GM19324 (cell line): Measurements from ENCODE around the gene SLC4A3.

Experiments
- ATAC-seq: cut with Tn5 transposase; IDR thresholded peaks from one replicate; pipeline ENCODE4 v1.9.1; 2021; ENCODE audit warnings: mild to moderate bottlenecking, moderate library complexity; ENCODE audit not compliant: unreplicated experiment, low FRiP score

SLC4A3 gene

DNA sequence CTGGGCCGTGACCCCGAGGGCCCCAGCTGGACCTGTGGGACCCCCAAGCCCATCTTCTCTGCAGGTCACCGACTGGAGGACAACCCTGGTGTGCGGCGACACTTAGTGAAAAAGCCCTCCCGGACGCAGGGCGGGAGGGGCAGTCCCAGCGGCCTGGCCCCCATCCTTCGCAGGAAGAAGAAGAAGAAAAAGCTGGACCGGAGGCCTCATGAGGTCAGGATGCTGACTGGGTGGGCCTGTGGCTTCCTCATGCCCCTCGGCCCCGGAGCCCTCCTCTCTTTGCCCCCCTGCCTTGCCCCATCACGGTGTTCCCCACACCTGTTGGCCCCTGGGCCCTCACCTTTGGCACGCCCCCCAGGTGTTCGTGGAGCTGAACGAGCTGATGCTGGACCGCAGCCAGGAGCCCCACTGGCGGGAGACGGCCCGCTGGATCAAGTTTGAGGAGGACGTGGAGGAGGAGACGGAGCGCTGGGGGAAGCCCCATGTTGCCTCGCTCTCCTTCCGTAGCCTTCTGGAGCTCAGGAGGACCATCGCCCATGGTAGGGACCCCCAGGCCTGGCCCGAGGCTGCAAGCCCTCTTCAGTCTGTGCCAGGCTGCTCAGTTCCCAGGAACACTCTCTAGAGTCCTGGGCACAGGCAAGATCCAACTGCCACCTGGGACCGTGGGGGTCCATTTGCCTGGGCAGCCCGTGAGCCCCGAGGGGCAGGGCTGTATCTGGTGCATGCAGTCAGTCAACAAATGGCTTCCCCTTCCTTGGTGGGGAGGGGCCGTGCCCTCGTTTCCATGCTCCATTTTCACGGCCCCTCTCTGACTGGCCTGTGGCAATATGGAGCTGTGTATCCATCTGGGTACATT lies 4.7 kb downstream of the SLC4A3 start:
- no peak for ATAC-seq

DNA sequence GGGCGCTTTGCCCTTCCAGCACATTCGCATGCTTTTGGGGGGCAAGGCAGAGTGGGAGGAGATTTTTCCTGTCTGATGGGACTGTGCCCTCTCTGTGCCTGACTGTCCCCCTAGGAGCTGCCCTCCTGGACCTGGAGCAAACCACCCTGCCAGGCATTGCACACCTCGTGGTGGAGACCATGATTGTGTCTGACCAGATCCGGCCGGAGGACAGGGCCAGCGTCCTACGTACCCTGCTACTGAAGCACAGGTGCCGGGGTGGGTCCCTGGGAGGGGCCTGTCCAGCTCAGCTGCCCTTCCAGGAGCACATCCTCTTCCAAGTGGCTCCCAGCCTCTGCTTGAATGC lies 5.3 kb downstream of the SLC4A3 start:
- no peak for ATAC-seq

DNA sequence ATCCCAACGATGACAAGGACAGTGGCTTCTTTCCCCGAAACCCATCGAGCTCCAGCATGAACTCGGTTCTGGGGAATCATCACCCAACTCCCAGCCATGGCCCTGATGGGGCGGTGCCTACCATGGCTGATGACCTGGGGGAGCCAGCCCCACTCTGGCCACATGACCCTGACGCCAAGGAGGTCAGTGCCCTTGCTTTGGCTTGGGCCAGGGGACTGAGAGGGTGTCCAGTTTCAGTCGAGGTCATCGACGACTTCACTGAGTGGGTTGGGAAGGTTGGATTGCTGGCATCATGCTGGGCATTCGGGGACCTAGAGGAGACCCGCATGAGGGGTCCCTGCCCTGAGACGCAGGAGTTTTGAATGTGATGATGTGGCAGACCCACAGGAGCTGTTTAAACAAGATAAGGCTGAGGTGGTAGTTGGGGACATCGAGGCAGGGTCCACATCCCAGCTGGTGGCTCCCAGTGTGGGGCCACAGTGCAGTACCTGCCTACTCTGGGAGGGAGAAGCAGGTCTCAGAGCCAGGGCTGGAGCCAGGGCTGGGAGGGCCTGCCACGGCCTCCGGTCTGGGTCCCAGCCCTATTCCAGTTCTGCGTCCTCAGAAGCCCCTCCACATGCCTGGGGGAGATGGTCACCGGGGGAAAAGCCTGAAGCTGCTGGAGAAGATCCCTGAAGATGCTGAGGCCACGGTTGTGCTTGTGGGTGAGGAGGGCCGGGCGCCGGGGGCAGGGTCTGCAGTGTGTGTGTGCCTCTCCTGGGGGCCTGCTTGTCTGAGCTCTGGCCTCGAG lies 6.0 kb downstream of the SLC4A3 start:
- ATAC-seq, result no peak

DNA sequence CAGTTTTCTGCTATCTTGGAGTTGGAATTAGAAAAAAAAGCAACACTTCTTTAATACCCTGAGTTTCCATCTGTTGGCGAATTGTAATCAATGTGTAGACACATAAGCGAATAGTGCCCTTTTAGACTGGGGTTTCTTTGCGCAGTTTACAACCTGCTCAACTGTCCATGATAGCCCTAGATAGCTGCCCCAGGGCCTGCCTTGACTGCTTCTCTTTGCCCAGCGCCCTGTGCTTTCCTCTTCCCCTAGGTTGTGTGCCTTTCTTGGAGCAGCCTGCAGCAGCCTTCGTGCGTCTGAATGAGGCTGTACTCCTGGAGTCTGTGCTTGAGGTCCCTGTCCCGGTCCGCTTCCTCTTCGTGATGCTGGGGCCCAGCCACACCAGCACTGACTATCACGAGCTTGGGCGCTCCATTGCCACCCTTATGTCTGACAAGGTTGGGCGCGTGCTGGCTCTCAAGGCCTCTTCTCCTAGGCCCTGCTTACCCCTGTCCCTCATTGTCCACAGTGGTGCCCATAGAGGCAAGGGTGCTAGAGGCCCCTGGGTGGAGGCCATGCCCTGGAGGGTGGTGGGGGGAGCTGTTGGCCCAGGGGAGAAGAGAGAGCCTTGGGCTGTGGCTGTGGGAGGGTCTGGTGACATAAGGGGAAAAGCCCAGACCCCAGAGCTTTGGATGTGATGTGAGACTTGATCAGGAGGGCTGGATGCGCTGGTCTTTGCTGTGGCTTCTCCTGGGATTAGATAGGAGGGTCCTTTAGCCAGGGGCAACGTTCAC lies 6.9 kb downstream of the SLC4A3 start:
- ATAC-seq, result no peak

DNA sequence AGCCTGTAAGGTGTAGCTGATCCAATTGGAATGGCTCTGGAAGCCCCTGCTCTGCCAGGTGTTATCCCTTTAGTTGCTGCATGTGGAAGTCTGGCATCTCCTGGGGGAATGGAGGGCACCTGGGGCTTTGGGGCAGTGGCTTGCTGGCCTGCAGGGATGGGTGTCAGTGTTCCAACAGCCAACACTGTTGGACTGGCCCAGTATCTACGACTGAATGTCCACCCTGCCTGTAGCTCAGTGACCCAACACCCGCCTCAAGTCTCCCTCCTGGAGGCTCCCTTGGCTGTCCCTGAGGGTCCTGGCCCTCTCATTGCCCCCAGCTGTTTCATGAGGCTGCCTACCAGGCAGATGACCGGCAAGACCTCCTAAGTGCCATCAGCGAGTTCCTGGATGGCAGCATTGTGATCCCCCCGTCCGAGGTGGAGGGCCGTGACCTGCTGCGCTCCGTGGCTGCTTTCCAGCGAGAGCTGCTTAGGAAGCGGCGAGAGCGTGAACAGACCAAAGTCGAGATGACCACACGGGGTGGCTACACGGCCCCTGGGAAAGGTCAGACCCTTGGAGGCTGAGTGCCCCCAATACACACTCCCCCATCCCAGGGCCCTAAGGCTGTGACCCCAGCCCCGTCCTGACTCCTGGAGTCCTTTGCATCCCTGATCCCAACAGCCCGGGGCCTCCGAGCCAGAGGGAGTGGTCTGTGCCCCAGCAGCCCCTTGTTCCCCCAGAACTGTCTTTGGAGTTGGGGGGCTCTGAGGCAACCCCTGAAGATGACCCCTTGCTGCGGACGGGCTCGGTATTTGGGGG lies 7.7 kb downstream of the SLC4A3 start:
- no peak for ATAC-seq

DNA sequence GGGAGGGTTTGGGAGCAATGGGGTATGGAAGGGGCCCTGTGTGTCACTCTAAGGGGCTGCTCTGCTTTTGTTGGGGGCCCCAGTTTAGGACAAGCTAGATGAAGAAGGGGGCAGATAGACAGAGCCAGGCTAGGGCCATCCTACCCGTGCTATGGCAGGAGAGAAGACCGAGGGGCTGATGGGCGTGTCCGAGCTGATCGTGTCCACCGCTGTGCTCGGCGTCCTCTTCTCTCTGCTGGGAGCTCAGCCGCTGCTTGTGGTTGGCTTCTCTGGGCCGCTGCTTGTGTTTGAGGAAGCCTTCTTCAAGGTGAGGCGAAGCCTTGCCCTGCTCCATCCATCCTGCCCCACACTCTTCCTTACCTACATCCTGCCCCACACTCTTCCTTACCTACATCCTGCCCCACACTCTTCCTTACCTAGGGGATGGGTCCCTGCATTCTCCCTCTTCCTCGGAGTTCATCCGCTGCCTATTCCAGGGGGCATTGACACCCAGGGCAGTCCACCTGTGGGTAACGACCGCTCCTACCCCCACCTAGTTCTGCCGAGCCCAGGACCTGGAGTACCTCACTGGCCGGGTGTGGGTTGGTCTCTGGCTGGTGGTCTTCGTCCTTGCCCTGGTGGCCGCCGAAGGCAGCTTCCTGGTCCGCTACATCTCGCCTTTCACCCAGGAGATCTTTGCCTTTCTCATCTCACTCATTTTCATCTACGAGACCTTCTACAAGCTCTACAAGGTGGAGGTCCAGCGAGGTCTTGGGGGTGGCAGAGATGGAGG lies 8.9 kb downstream of the SLC4A3 start:
- ATAC-seq, result no peak

DNA sequence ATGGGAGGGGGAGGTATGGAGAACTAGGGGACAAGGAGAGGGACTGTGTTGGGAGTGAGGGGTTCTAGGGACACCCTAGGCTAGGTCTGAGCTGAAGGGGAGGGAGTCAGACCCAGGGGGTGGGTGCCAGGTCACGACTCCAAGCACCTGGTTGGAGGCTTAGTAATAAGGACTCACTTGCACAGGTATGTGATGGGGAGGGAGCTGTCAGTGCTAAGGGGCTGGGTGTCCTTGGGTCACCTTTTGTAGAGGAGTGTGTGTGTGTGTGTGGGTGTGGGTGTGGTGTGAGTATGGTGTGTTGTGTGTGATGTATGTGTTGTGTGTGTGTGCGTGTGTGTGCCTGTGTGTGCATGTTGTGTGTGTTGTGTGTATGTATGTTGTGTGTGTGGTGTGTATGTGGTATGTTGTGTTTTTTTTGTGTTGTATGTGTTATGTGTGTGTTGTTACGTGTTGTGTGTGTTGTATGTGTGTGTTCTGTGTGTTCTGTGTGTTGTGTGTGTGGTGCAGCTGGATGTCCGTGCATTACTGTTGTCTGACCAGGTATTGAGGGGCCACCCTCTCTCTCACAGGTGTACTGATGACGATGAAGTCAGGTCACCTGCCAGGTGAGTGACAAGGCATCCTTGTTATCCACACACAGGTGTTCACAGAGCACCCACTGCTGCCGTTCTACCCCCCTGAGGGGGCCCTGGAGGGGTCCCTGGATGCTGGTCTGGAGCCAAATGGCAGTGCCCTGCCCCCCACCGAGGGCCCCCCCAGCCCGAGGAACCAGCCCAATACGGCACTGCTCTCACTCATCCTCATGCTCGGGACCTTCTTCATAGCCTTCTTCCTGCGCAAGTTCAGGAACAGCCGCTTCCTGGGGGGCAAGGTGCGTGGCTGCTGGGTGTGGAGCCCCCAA lies 9.8 kb downstream of the SLC4A3 start:
- ATAC-seq, result no peak

DNA sequence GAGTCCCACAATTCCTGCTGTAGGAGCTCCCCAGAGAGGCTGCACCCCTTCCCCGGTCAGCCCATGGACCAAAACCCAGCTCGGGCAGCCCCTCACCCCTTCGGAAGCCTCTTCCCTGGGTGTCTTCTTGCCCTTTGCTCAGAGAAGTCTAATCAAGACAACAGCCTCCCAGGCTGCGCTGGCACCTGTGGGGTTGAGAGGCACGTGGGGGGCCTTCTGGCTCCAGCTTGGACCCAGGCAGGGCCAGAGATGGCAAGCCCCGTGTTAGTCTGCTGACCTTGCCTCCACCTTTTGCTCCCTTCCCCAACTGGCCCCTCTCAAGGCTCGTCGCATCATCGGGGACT lies 10.4 kb downstream of the SLC4A3 start:
- no peak for ATAC-seq

DNA sequence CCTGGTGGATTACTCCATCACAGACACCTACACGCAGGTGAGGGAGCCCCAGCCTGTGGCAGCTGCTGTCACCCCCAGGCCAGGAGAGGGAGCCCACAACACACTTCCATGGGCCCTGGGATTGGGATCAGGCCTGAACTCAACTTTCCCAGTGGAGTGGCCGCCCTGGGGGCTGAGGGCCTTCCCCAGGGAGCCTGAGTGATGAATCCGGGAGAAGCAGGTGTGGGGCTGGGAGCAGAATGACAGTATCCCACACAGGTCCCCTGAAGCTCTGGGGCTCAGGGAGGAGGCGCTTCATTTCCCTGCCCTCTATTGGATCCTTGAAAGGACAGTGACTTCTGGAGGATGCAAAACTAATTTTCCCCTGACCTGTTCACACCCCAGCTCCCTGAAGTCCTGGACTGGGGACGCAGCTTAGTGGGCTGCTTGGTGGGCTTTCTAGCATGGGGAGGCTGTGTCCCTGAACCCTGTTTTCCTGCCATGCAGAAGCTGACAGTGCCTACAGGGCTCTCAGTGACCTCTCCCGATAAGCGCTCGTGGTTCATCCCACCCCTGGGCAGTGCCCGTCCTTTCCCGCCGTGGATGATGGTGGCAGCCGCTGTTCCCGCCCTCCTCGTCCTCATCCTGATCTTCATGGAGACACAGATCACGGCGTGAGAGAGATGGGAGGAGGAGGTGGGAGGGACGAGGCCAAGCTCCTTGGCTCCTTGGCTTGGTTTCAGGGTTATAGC lies 11.0 kb downstream of the SLC4A3 start:
- no peak for ATAC-seq

DNA sequence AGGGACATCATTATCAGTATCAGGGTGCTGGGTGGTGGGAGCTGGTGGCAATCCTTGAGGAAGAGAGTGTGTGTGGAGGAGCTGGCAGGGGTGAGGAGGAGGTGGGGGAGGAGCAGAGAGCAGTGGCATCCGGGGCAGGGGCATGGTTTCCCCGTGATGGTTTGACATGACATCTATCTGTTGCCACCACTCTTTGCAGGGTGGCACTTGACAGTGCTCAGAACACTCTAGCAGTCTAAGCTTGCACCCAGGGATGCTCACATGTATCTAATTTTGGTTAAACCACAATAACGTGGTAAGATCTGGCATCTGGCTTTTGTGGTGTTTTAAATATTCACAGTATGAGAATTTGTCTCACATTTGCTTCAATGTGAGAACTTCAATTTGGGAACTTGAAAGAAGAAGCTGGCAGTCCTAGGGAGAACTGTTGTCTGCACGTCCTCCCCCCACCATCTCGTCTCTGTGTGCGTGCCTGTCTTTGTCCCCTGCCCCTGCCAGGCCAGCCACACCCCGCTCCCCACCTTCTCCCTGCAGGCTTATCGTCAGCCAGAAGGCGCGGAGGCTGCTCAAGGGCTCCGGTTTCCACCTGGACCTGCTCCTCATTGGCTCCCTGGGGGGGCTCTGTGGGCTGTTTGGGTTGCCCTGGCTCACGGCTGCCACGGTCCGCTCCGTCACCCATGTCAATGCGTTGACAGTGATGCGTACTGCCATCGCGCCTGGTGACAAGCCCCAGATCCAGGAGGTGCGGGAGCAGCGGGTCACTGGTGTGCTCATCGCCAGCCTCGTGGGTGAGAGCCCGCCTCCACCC lies 11.7 kb downstream of the SLC4A3 start:
- ATAC-seq, result no peak

DNA sequence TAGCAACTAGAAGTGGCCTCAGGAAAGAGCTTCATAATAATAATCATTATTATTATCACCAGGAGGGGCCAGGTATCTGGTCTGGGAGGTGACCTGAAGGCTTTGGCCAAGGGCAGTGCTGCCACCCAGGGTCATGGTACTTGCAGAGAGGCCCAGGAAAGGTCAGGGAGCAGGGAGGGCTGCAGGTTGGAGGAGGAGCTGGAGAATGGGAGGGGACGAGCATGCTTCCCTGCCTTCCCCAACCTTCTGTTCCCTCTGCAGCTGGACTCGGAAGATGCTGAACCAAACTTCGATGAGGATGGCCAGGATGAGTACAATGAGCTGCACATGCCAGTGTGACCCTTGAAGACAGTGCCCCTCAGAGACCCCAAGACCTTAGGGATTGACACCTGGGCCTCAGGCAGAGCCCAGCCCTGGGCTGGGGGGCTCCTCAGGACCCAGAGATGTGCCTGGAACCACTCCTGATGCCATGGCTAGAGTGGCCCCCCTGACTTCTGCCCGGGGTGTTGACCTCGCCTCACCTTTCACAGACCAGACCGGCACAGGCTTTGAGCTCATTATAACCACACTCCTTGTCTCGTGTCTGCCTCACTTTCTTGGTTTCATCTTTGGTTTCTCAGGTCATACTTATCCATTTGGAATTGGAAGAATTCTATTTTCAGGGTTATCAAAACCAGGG lies 14.1 kb downstream of the SLC4A3 start:
- no peak for ATAC-seq

DNA sequence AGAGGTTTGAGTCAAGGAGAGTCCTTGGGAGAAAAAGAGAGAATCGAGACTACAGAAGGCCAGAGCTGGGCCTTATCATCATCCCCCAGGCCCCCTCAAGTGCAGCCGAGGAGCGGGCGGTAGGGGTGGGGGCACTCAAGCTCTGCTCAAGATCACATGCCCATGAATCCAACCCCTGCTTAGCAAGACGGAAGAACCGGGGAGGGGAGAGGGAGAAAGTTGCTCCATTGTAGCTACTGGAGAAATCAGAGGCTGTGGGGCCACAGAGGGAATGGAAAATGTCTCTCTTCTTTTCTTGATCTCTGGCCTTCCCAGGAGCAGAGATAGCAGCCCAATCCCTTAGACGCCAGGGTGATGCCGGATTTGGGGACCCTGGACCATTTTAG lies 14.6 kb downstream of the SLC4A3 start:
- ATAC-seq, result no peak

DNA sequence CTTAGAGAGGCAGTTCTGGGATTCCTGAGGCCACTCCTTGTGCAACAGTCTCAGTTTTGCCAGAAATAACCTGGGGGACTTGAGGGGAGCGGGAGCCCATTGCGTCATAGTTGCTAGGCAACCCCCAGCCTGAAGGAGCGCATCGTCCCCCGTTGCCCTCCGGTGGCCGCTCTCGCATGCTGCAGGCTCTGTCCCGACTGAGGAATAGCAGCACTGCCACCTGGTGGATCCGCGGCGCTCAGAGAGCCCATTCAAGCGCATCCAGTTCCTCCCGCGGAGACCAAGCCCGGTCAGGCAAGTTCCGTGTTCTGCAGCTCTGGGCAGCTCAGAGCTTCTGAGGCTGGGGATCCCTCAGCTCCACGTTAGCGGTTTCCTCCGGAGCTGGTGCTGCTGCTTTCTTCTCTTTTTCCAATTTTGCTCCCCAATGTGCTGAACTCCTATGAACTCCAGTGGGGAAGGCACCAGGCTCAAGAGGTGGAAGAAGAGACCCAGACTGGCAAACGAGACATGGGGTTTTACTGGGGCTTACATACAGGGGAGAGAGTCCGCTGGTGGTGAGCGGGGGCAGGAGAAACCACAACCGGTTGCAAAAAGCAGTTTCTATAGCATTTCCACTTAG lies 15.1 kb downstream of the SLC4A3 start:
- peak; percentile 97 for ATAC-seq

DNA sequence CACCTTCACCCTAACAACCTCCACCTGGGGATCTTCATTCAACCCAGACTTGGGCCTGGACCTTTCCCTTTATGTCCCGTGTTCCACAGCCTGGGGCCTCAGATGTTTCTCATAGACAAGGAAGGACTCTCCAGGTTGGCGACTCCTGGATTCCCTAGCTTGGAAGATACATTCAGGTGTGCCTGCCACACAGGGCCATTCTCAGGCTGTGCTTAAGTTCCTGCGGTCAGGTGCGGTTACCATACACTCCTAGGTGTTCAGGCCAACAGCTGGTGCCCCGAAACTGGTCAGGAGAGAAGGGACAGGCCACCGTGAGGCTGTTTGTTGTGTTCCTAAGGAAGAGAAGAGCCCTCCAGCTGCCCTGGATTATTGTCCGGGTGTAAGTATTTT lies 15.6 kb downstream of the SLC4A3 start:
- ATAC-seq, result no peak

DNA sequence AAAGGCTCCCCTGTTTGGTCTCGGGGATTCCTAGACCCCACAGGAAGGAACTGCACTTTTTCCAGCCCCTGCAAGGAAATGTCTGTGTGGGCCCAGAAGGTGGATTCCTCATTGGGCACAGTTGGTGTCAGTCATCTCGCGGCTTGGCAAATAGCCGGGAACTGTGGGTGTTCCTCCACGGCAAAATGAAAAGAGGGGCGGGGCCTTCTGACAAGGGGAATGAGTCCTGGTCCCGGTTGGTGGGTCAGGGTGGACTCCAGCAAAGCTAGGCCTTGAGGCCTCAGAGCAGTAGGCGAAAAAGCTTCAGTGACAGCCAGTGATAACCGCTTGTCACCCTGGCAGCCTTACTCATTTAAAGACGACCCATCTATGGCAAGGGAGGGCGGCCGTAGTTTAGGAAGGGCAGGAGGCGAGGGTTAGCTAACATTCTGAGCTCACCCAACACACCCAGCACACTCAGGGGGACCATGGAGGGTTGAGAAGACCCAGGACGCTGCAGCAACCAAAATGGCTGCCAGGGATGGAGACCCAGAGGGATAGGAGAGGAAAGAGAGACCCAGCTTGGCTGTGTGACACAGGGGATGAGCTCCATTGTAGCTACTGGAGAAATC lies 16.5 kb downstream of the SLC4A3 start:
- no peak for ATAC-seq
